ENCODE data around the gene MYB.
A peak's percentile ranks its signal among the peaks of the same experiment; 100 is the strongest.

MYB gene

GRCh38 chr6:135187372-135187771 is 6.3 kb downstream of the MYB start:
- Mint-ChIP-seq H3K36me3 (peaks cover 24 to 36% of the 10 kb centered on the region in 2 donors), H3K4me1 (peaks cover 13 to 36% of the 10 kb centered on the region in 2 donors), H3K27me3 (peaks cover 0 to 16% of the 10 kb centered on the region in 2 donors)

GRCh38 chr6:135188718-135189117 is 7.6 kb downstream of the MYB start:
- Mint-ChIP-seq H3K4me3 (no peak overlapping the region), H3K36me3 (peaks cover 32 to 46% of the 10 kb centered on the region in 2 donors), H3K27me3 (peaks cover 0 to 16% of the 10 kb centered on the region in 2 donors), H3K4me1 (peaks cover 15 to 34% of the 10 kb centered on the region in 2 donors), H3K9me3 (no peaks in the 10 kb centered on the region), H3K27ac (no peak overlapping the region)
- ATAC-seq (replicated peaks), result no peak
- DNase-seq, result no peak

More at GRCh38 chr6:135187372-135187771, 6.3 kb downstream of the MYB start:
- no peak overlapping the region for H3K4me3 Mint-ChIP-seq
- DNase-seq (no peak), ATAC-seq (replicated peaks) (no peak)
- no peaks in the 10 kb centered on the region for H3K9me3 Mint-ChIP-seq
- no peak overlapping the region for H3K27ac Mint-ChIP-seq

GRCh38 chr6:135189344-135189743 is 8.2 kb downstream of the MYB start:
- Mint-ChIP-seq H3K4me1 (peaks cover 15 to 30% of the 10 kb centered on the region in 2 donors), H3K4me3 (no peak overlapping the region), H3K27me3 (peaks cover 0 to 16% of the 10 kb centered on the region in 2 donors), H3K36me3 (peaks cover 38 to 52% of the 10 kb centered on the region in 2 donors), H3K27ac (no peak overlapping the region), H3K9me3 (no peaks in the 10 kb centered on the region)
- DNase-seq (no peak), ATAC-seq (replicated peaks) (no peak)

- ATAC-seq (replicated peaks) (peak; percentile 67 to 74), DNase-seq (no peak)
- H3K9me3 Mint-ChIP-seq, result no peaks in the 10 kb centered on the region
- peak overlapping the region; percentile 2 for H3K27ac Mint-ChIP-seq
- H3K4me1 Mint-ChIP-seq, result peaks cover 18 to 30% of the 10 kb centered on the region in 2 donors
- H3K36me3 Mint-ChIP-seq, result peaks cover 44 to 54% of the 10 kb centered on the region in 2 donors
- H3K27me3 Mint-ChIP-seq, result peaks cover 0 to 8% of the 10 kb centered on the region in 2 donors
- no peak overlapping the region for H3K4me3 Mint-ChIP-seq
Measured at GRCh38 chr6:135191508-135192255, 10.6 kb downstream of the MYB start.

GRCh38 chr6:135192256-135193174 is 11.4 kb downstream of the MYB start:
- Mint-ChIP-seq H3K36me3 (peaks cover 48 to 63% of the 10 kb centered on the region in 2 donors), H3K27ac (no peak overlapping the region), H3K9me3 (no peaks in the 10 kb centered on the region), H3K4me3 (no peak overlapping the region), H3K4me1 (peaks cover 18 to 30% of the 10 kb centered on the region in 2 donors), H3K27me3 (peaks cover 0 to 8% of the 10 kb centered on the region in 2 donors)
- ATAC-seq (replicated peaks), result no peak
- no peak for DNase-seq

- DNase-seq, result no peak
- ATAC-seq (replicated peaks), result no peak
- Mint-ChIP-seq H3K9me3 (no peaks in the 10 kb centered on the region), H3K4me3 (no peak overlapping the region), H3K27ac (no peak overlapping the region), H3K36me3 (peaks cover 48 to 64% of the 10 kb centered on the region in 2 donors), H3K4me1 (peaks cover 18 to 30% of the 10 kb centered on the region in 2 donors), H3K27me3 (peaks cover 0 to 8% of the 10 kb centered on the region in 2 donors)
Measured at GRCh38 chr6:135193221-135193620, 12.1 kb downstream of the MYB start.

DNA sequence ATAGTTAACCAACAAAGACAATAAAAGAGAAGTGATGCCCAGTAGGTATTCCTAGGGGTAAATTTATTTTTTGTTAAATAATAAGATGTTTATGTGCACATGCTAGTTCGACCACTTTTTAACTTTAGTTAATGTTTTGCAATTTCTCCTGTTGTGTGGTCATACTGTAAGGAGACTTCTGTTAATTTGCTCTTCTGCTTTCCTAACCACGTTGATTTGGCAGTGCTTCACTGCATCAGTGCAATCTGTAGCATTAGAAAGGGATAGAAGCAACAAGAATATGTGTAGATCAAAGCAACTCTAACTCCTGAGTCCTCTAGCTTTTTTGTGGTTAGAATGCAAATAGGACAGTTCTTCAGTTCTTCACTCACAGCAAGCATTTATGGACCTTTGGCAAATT is 13.9 kb downstream of the MYB start:
- no peak overlapping the region for H3K27ac Mint-ChIP-seq
- H3K4me1 Mint-ChIP-seq, result peaks cover 13 to 20% of the 10 kb centered on the region in 2 donors
- DNase-seq (no peak), ATAC-seq (replicated peaks) (no peak)
- peaks cover 35 to 54% of the 10 kb centered on the region in 2 donors for H3K36me3 Mint-ChIP-seq
- H3K27me3 Mint-ChIP-seq, result no peaks in the 10 kb centered on the region
- no peaks in the 10 kb centered on the region for H3K9me3 Mint-ChIP-seq
- no peak overlapping the region for H3K4me3 Mint-ChIP-seq

DNA sequence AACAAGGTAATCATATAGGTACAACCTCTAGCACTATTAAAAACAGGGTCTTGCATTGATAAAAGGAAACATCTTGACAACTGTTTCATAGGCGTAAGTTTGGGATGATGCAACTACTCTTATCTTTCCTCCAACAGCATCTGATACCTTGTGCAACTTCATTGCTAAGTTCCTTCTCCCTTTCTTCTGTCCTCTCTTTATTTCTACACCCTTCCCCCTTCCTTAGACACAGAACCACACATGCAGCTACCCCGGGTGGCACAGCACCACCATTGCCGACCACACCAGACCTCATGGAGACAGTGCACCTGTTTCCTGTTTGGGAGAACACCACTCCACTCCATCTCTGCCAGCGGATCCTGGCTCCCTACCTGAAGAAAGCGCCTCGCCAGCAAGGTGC is 14.4 kb downstream of the MYB start:
- Mint-ChIP-seq H3K27ac (no peak overlapping the region), H3K27me3 (no peaks in the 10 kb centered on the region), H3K9me3 (no peaks in the 10 kb centered on the region), H3K4me3 (no peak overlapping the region), H3K4me1 (peaks cover 12 to 18% of the 10 kb centered on the region in 2 donors), H3K36me3 (peaks cover 36 to 56% of the 10 kb centered on the region in 2 donors)
- DNase-seq, result no peak
- no peak for ATAC-seq (replicated peaks)

DNA sequence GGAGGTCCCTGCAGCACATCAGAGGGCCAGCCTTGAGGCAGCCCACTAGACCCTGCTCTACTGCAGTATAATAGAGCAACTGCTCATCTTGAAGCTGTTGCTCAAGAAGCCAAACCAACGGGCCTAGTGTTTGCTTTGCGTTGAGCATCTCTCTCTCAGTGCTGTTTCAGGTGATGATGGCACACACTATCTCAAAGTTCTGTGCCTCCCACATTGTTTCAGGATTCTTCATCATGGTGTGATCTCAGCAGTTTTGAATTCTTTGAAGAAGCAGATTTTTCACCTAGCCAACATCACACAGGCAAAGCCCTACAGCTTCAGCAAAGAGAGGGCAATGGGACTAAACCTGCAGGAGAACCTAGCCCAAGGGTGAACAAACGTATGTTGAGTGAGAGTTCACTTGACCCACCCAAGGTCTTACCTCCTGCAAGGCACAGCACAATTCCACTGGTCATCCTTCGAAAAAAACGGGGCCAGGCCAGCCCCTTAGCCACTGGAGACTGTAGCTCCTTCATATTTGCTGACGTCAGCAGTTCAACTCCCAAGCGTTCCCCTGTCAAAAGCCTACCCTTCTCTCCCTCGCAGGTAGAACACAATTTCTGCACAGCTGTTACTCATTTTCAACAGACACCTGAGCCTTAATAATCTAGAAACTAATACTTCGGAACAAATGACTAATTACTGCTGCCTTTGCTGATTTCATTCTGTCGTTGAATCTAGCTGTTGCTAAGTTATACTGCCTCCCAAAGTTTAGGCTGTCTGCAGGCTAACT is 15.8 kb downstream of the MYB start:
- H3K4me1 Mint-ChIP-seq, result peaks cover 5 to 10% of the 10 kb centered on the region in 2 donors
- no peak overlapping the region for H3K4me3 Mint-ChIP-seq
- ATAC-seq (replicated peaks), result no peak
- DNase-seq, result no peak
- H3K9me3 Mint-ChIP-seq, result no peaks in the 10 kb centered on the region
- H3K36me3 Mint-ChIP-seq, result peaks cover 33 to 54% of the 10 kb centered on the region in 2 donors
- no peaks in the 10 kb centered on the region for H3K27me3 Mint-ChIP-seq
- no peak overlapping the region for H3K27ac Mint-ChIP-seq

DNA sequence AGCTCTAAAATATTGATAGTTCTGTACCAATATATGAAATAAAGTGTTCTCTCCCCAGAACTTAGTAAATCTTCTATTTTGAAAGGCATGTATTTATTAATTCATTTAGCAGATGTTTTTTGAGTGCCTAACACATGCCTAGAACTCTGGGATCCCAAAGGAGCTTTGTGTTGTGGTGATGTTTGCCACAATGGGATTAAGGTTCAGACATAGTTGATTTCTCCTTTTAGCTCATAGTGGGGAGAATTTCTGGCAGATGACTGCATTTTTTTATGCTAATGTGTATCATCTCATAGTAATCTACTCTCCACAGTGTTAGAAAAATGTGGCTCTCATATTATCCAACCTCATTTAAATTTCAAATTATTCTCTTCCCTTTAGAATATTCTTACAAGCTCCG is 21.7 kb downstream of the MYB start:
- DNase-seq, result no peak
- no peak for ATAC-seq (replicated peaks)
- Mint-ChIP-seq H3K4me1 (no peaks in the 10 kb centered on the region), H3K36me3 (peaks cover 12 to 38% of the 10 kb centered on the region in 2 donors), H3K27me3 (no peaks in the 10 kb centered on the region), H3K27ac (no peak overlapping the region), H3K4me3 (no peak overlapping the region), H3K9me3 (no peaks in the 10 kb centered on the region)

- H3K36me3 Mint-ChIP-seq, result peaks cover 12 to 45% of the 10 kb centered on the region in 2 donors
- H3K9me3 Mint-ChIP-seq, result no peaks in the 10 kb centered on the region
- no peaks in the 10 kb centered on the region for H3K27me3 Mint-ChIP-seq
- H3K27ac Mint-ChIP-seq, result no peak overlapping the region
- H3K4me3 Mint-ChIP-seq, result no peak overlapping the region
- ATAC-seq (replicated peaks) (no peak), DNase-seq (no peak)
- H3K4me1 Mint-ChIP-seq, result peaks cover 3% of the 10 kb centered on the region in 2 donors
Measured at GRCh38 chr6:135204951-135205350, 23.8 kb downstream of the MYB start.

DNA sequence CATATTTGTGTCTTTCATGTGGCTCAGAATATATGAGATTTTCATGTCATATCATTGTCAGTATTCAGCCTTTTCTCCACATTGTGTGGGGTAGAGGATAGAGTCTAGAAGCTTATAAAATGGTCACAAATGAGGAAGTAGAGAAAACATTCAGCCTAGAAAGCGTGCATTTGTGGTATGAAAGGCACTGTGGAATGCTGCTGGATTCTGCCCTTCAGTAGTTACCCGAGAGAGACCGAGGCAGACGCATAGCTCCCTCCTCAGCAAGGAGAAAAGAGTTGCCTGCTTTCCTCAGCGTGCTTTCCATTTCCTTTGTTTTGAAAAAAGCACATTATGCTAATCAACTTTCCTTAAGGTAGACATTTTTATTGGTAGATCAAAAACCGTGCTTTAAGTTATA is 28.7 kb downstream of the MYB start:
- ATAC-seq (replicated peaks) (peak; percentile 60 to 68), DNase-seq (no peak)
- Mint-ChIP-seq H3K27ac (no peak overlapping the region), H3K36me3 (peaks cover 13 to 40% of the 10 kb centered on the region in 2 donors), H3K4me3 (peak overlapping the region; percentile 63), H3K4me1 (peaks cover 6 to 13% of the 10 kb centered on the region in 2 donors), H3K27me3 (no peaks in the 10 kb centered on the region), H3K9me3 (no peaks in the 10 kb centered on the region)

- Mint-ChIP-seq H3K4me1 (peaks cover 8 to 18% of the 10 kb centered on the region in 2 donors), H3K4me3 (no peak overlapping the region), H3K27me3 (no peaks in the 10 kb centered on the region), H3K27ac (no peak overlapping the region), H3K9me3 (no peaks in the 10 kb centered on the region), H3K36me3 (peaks cover 15 to 47% of the 10 kb centered on the region in 2 donors)
- DNase-seq (no peak), ATAC-seq (replicated peaks) (no peak)
Measured at GRCh38 chr6:135210632-135211305, 29.7 kb downstream of the MYB start.
